ENCODE results near the gene RAB7A. TPM values are rescaled to one million over a fixed set of nuclear protein-coding genes. Genes with fewer than 3 reads are reported as not detected.

Gene RAB7A
- total and polyA plus RNA-seq, 2 of the 13 experiments (the other 11 are each of a cell fraction or from before 2014, with no cell fraction given), result 26.5 to 182 TPM

DNA sequence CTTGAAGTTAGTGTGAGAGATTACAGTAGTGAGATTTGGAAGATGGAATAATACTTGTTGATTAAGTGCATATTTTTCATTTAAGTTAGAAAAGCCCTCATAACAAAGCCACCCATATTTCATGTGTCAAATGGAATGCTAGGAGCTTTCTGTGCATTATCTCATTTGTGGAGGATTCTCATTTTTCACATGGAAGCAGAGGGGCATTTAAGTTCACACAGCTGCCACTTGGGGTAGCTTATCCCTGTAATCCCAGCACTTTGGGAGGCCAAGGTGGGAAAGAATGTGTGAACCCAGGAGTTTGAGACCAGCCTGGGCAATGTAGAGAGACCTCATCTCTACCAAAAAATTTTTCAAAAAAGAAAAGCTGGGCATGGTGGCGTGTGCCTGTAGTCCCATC is 55.2 kb downstream of the RAB7A start:
- peaks cover 0 to 2% of the 10 kb centered on the region in 2 experiments; a peak in 2 of 5 replicates for H3K36me3 ChIP-seq (replicated peaks in 1 of 2; ENCODE audit: control insufficient read depth in 1 of 2, insufficient read depth in 2 of 2, low read length in 2 of 2)
- POLR2A ChIA-PET, result no interaction called here
- no peak for DNase-seq (ENCODE audit: low spot score)
- BruUV-seq (replicated peaks), result no TSS peak
- no peak overlapping the region for H3K4me2 ChIP-seq (ENCODE audit: low read depth, low read length)
- peaks cover 75% of the 10 kb centered on the region for H3K4me1 ChIP-seq (ENCODE audit: insufficient read depth, low read length)
- WGBS (ENCODE audit: low lambda C conversion rate), result 100% methylated on average over 1 of the region's 1 CpG
- H3K27me3 ChIP-seq (ENCODE audit: control insufficient read depth in 1 of 2, insufficient read depth in 2 of 2, low read length in 2 of 2), result no peaks in the 10 kb centered on the region
- TF ChIP-seq GZF1 (CRISPR knock-in tag; IDR thresholded peaks at IDR 0.05), result no peak
- TF ChIP-seq KDM3A (CRISPR knock-in tag; IDR thresholded peaks at IDR 0.05; ENCODE audit: low read depth), result no peak
- no peak for TF ChIP-seq ZBTB7A (CRISPR knock-in tag; IDR thresholded peaks at IDR 0.05)
- no peak for TF ChIP-seq ZFP36L2 (CRISPR knock-in tag; IDR thresholded peaks at IDR 0.05)
- TF ChIP-seq NR2C2 (CRISPR knock-in tag; IDR thresholded peaks at IDR 0.05; ENCODE audit: borderline replicate concordance), result no peak
- TF ChIP-seq, protein P1, sequence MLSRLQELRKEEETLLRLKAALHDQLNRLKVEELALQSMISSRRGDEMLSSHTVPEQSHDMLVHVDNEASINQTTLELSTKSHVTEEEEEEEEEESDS (CRISPR knock-in tag; IDR thresholded peaks at IDR 0.05; ENCODE audit: borderline replicate concordance), result no peak
- TF ChIP-seq KDM2A (CRISPR knock-in tag; IDR thresholded peaks at IDR 0.05; ENCODE audit: borderline replicate concordance, low read depth), result no peak
- TF ChIP-seq, protein P2, sequence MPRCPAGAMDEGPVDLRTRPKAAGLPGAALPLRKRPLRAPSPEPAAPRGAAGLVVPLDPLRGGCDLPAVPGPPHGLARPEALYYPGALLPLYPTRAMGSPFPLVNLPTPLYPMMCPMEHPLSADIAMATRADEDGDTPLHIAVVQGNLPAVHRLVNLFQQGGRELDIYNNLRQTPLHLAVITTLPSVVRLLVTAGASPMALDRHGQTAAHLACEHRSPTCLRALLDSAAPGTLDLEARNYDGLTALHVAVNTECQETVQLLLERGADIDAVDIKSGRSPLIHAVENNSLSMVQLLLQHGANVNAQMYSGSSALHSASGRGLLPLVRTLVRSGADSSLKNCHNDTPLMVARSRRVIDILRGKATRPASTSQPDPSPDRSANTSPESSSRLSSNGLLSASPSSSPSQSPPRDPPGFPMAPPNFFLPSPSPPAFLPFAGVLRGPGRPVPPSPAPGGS (CRISPR knock-in tag; IDR thresholded peaks at IDR 0.05), result no peak
- TF ChIP-seq, protein P3, sequence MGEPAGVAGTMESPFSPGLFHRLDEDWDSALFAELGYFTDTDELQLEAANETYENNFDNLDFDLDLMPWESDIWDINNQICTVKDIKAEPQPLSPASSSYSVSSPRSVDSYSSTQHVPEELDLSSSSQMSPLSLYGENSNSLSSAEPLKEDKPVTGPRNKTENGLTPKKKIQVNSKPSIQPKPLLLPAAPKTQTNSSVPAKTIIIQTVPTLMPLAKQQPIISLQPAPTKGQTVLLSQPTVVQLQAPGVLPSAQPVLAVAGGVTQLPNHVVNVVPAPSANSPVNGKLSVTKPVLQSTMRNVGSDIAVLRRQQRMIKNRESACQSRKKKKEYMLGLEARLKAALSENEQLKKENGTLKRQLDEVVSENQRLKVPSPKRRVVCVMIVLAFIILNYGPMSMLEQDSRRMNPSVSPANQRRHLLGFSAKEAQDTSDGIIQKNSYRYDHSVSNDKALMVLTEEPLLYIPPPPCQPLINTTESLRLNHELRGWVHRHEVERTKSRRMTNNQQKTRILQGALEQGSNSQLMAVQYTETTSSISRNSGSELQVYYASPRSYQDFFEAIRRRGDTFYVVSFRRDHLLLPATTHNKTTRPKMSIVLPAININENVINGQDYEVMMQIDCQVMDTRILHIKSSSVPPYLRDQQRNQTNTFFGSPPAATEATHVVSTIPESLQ (CRISPR knock-in tag; conservative IDR thresholded peaks at IDR 0.05), result no peak
- CTCF ChIA-PET (ENCODE audit: low intra/inter-chr PET ratio, low total read pairs), result no interaction called here
- H3K9ac ChIP-seq (ENCODE audit: insufficient read depth, low read depth, low read length), result no peak overlapping the region
- no peak for ATAC-seq
- no peaks in the 10 kb centered on the region for H3K9me3 ChIP-seq (ENCODE audit: low read length)
- in situ Hi-C loops (cut with HindIII; ENCODE audit: extremely low pct_ligation_motif_present, low pct_unique_long_range_greater_than_20kb), result no loop called here
- no peak overlapping the region for H3K27ac ChIP-seq (ENCODE audit: extremely low read length, insufficient read depth, low read length)
- H3K79me2 ChIP-seq (ENCODE audit: insufficient read depth, low read length), result peaks cover 94% of the 10 kb centered on the region
- H3K4me3 ChIP-seq (replicated peaks in 1 of 3; ENCODE audit: insufficient read depth in 1 of 3, low read depth in 2 of 3, low read length in 3 of 3), result no peak overlapping the region
- H2AFZ ChIP-seq (ENCODE audit: low read length), result no peak overlapping the region
- no peak for FAIRE-seq
- intact Hi-C loops (cut with micrococcal nuclease; ENCODE audit: unreplicated experiment), result loop anchor here (5.0 kb wide), 1 partner anchor 54 kb away; the partner anchor contains the start of gene RAB7A
- peaks cover 61% of the 10 kb centered on the region for H4K20me1 ChIP-seq (ENCODE audit: insufficient read depth, low read length)
